Measurements from ENCODE around the gene UNK.

UNK gene

DNA sequence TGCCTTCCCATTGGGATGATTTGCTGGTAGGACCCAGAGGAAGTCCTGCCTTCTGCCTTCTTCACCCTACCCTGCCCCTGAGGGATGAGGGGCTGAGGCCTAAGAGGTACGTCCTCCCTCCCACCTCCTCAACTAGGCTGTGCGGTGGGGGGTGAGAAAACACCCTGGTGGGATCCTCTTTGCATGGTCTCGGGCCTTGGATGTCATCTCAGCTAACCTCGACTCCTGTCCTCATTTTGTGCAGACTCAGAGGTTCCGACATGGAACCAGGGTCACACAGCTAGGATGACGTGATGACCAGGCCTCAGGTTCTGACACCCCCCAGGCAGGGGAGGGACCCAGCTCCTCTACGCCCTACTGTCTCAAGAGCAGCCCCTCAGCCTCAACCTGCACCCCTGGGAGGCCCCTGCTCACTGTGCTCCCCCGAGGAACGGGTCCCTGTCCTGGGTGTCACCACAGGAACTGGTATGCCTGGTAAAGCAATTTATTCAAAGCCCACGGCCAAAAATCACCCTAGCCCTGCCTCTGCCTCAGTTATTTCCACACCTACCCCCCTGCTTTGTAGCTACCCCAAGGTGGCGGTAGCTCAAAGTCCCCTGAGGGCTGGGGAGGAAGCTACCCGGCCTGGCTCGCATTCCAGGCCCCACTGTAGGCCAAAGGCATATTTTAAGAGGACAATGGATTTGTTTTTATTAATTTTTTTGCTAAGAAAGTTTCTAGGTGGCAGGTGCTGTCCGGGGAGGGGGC is 42.1 kb downstream of the UNK start:
- H3K79me2 ChIP-seq (ENCODE audit: low read length): no peaks in the 10 kb centered on the region
- H3K4me2 ChIP-seq (ENCODE audit: low read length): no peak overlapping the region
- no peaks in the 10 kb centered on the region for H3K27me3 ChIP-seq (ENCODE audit: low read depth, low read length)
- no peak overlapping the region for H3K9ac ChIP-seq (ENCODE audit: low read length)
- H3K27ac ChIP-seq (ENCODE audit: low read length): no peak overlapping the region
- no peak overlapping the region for H2AFZ ChIP-seq (ENCODE audit: low read depth, low read length)
- H3K36me3 ChIP-seq (replicated peaks; ENCODE audit: low read depth, low read length): peaks cover 21% of the 10 kb centered on the region
- H4K20me1 ChIP-seq (ENCODE audit: insufficient read depth, low read length): no peaks in the 10 kb centered on the region
- TF ChIP-seq EZH2phosphoT487 (IDR thresholded peaks at IDR 0.05; ENCODE audit: low read depth): no peak
- no peak overlapping the region for H3K4me3 ChIP-seq (ENCODE audit: low read length)
- peaks cover 10% of the 10 kb centered on the region; the same call in 1 of the 2 replicates for H3K4me1 ChIP-seq (ENCODE audit: low read length)
- no peaks in the 10 kb centered on the region for H3K9me3 ChIP-seq (ENCODE audit: insufficient read depth, low read length)

DNA sequence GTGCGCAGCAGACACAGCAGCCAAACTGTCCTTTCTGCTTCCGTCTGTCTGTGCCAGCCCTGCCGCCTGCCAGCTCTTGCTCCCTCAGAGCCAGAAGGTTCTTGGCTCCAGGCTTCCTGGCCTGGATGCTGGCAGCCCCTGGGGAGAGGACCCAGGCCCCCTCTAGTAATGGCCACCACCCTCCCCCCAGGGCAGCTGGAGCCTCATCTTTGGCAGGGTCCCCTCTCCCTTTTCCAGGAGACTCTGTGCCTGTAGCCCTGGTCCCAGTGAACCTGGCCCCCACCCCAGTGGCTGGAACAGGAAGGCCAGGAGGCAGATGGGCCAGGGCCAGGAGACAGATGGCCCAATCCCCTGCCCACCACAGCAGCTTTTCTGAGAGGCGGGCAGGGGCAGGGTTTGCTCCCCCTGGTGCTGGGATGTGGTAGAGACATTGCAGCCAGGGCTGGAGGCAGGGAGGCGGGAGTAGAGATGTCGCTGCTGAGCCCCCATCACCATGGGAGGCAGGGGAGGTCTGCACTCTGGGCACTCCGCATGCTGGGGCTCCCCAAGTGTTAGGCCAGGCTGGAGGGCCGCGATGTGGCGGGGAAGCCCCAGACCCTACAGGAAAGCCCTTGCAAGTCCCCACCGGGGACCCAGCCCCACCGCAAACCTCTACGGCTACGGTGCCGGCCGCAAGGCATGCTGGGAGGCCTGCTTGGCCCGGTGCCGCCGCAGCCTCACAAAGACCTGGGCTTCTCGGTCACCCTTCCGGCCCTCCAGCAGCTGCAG is 42.9 kb downstream of the UNK start:
- Histone ChIP-seq H3K27me3 (ENCODE audit: low read depth, low read length) (no peaks in the 10 kb centered on the region), H3K27ac (ENCODE audit: low read length) (0 out of 2 replicates have a peak overlapping the region, but pooled peaks have one; percentile 4), H3K4me2 (ENCODE audit: low read length) (peak overlapping the region; percentile 56), H3K9ac (ENCODE audit: low read length) (peak overlapping the region; percentile 10; the same call in 1 of the 2 replicates), H3K9me3 (ENCODE audit: insufficient read depth, low read length) (no peaks in the 10 kb centered on the region), H3K79me2 (ENCODE audit: low read length) (no peaks in the 10 kb centered on the region), H2AFZ (ENCODE audit: low read depth, low read length) (no peak overlapping the region), H3K4me1 (ENCODE audit: low read length) (peaks cover 10% of the 10 kb centered on the region; the same call in 1 of the 2 replicates), H3K4me3 (ENCODE audit: low read length) (peak overlapping the region; percentile 57), H3K36me3 (replicated peaks; ENCODE audit: low read depth, low read length) (peaks cover 16% of the 10 kb centered on the region), H4K20me1 (ENCODE audit: insufficient read depth, low read length) (no peaks in the 10 kb centered on the region)
- TF ChIP-seq EZH2phosphoT487 (IDR thresholded peaks at IDR 0.05; ENCODE audit: low read depth): no peak
- TF ChIP-seq, protein P1, sequence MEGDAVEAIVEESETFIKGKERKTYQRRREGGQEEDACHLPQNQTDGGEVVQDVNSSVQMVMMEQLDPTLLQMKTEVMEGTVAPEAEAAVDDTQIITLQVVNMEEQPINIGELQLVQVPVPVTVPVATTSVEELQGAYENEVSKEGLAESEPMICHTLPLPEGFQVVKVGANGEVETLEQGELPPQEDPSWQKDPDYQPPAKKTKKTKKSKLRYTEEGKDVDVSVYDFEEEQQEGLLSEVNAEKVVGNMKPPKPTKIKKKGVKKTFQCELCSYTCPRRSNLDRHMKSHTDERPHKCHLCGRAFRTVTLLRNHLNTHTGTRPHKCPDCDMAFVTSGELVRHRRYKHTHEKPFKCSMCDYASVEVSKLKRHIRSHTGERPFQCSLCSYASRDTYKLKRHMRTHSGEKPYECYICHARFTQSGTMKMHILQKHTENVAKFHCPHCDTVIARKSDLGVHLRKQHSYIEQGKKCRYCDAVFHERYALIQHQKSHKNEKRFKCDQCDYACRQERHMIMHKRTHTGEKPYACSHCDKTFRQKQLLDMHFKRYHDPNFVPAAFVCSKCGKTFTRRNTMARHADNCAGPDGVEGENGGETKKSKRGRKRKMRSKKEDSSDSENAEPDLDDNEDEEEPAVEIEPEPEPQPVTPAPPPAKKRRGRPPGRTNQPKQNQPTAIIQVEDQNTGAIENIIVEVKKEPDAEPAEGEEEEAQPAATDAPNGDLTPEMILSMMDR (IDR thresholded peaks at IDR 0.05; ENCODE audit: low read depth, low read length): peak; percentile 59

DNA sequence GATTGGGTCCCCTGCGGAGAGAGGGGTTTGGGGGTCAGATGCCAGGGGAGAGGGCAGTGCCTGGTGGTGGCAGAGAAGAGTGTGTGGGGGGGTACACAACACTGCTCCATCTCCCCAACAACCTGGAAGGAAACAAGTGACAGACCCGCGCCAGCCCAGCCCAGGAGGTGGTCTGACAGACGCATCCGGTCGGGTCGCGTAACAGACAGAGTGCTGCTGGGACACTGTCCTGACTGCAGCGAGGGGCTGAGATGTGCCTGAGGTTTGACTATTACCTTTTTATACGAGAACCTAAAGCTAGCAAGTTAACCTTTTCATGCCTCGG is 43.4 kb downstream of the UNK start:
- Histone ChIP-seq H3K36me3 (replicated peaks; ENCODE audit: low read depth, low read length) (peaks cover 16% of the 10 kb centered on the region), H3K4me2 (ENCODE audit: low read length) (peak overlapping the region; percentile 56), H4K20me1 (ENCODE audit: insufficient read depth, low read length) (no peaks in the 10 kb centered on the region), H3K4me1 (ENCODE audit: low read length) (peaks cover 10% of the 10 kb centered on the region; the same call in 1 of the 2 replicates), H3K9ac (ENCODE audit: low read length) (peak overlapping the region; percentile 10; the same call in 1 of the 2 replicates), H3K27me3 (ENCODE audit: low read depth, low read length) (no peaks in the 10 kb centered on the region), H3K27ac (ENCODE audit: low read length) (no peak overlapping the region), H3K9me3 (ENCODE audit: insufficient read depth, low read length) (no peaks in the 10 kb centered on the region), H3K79me2 (ENCODE audit: low read length) (no peaks in the 10 kb centered on the region), H3K4me3 (ENCODE audit: low read length) (peak overlapping the region; percentile 57), H2AFZ (ENCODE audit: low read depth, low read length) (no peak overlapping the region)
- TF ChIP-seq EZH2phosphoT487 (IDR thresholded peaks at IDR 0.05; ENCODE audit: low read depth): no peak
- TF ChIP-seq, protein P1 (IDR thresholded peaks at IDR 0.05; ENCODE audit: low read depth, low read length): no peak

DNA sequence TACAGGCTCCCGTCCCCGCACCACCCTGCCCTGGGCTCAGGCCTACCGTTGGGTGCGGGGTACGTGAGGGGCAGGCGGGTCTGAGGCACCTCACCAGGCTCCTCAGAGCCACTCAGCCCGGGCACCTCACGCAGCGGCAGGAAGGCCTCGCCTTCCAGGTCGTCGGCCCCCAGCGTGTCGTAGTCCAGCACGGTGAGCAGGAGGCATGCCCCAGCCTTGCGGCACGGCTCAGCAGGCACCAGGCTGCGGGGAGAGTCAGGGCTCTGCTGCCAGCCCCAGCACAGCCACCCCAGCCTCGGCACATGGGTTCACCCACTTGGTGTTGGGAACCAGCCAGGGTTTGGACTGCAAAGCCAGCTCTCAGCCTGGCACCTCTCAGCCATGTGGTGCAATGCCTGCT is 44.1 kb downstream of the UNK start:
- Histone ChIP-seq H3K4me3 (ENCODE audit: low read length) (no peak overlapping the region), H3K27me3 (ENCODE audit: low read depth, low read length) (no peaks in the 10 kb centered on the region), H3K27ac (ENCODE audit: low read length) (no peak overlapping the region), H3K9me3 (ENCODE audit: insufficient read depth, low read length) (no peaks in the 10 kb centered on the region), H3K36me3 (replicated peaks; ENCODE audit: low read depth, low read length) (peaks cover 15% of the 10 kb centered on the region), H2AFZ (ENCODE audit: low read depth, low read length) (no peak overlapping the region), H4K20me1 (ENCODE audit: insufficient read depth, low read length) (no peaks in the 10 kb centered on the region), H3K4me2 (ENCODE audit: low read length) (no peak overlapping the region), H3K79me2 (ENCODE audit: low read length) (no peaks in the 10 kb centered on the region), H3K9ac (ENCODE audit: low read length) (no peak overlapping the region), H3K4me1 (ENCODE audit: low read length) (peaks cover 10% of the 10 kb centered on the region; the same call in 1 of the 2 replicates)
- TF ChIP-seq EZH2phosphoT487 (IDR thresholded peaks at IDR 0.05; ENCODE audit: low read depth): no peak
- TF ChIP-seq, protein P1 (IDR thresholded peaks at IDR 0.05; ENCODE audit: low read depth, low read length): no peak

All from OCI-LY3 (cell line).